ENCODE data around the gene SLC49A4.

The SLC49A4 gene

GRCh38 chr3:122858373-122858772 is 63.5 kb downstream of the SLC49A4 start:
- Histone ChIP-seq H3K4me3 (ENCODE audit: insufficient read length, low read depth) (no peak overlapping the region), H3K36me3 (ENCODE audit: insufficient read depth, insufficient read length, low read length) (peaks cover 5% of the 10 kb centered on the region), H3K9ac (ENCODE audit: insufficient read length, low read depth) (no peak overlapping the region), H3K27me3 (ENCODE audit: insufficient read depth, insufficient read length) (no peaks in the 10 kb centered on the region), H3K4me1 (ENCODE audit: insufficient read depth, insufficient read length) (no peaks in the 10 kb centered on the region), H3K9me3 (ENCODE audit: insufficient read depth, low read length) (no peaks in the 10 kb centered on the region)
- TF ChIP-seq YY1 (IDR thresholded peaks at IDR 0.05; ENCODE audit: insufficient read depth, insufficient read length) (no peak), ZNF274 (IDR thresholded peaks at IDR 0.05; ENCODE audit: low read depth, low read length) (no peak), SUZ12 (IDR thresholded peaks at IDR 0.05; ENCODE audit: extremely low read depth, insufficient read depth, insufficient read length) (no peak)
- no peak for DNase-seq (ENCODE audit: low read depth, low spot score)

- Histone ChIP-seq H3K27me3 (ENCODE audit: insufficient read depth, insufficient read length) (no peaks in the 10 kb centered on the region), H3K4me1 (ENCODE audit: insufficient read depth, insufficient read length) (no peaks in the 10 kb centered on the region), H3K36me3 (ENCODE audit: insufficient read depth, insufficient read length, low read length) (peaks cover 5% of the 10 kb centered on the region), H3K4me3 (ENCODE audit: insufficient read length, low read depth) (no peak overlapping the region), H3K9me3 (ENCODE audit: insufficient read depth, low read length) (no peaks in the 10 kb centered on the region), H3K9ac (ENCODE audit: insufficient read length, low read depth) (no peak overlapping the region)
- TF ChIP-seq YY1 (IDR thresholded peaks at IDR 0.05; ENCODE audit: insufficient read depth, insufficient read length), result no peak
- no peak for TF ChIP-seq SUZ12 (IDR thresholded peaks at IDR 0.05; ENCODE audit: extremely low read depth, insufficient read depth, insufficient read length)
- no peak for TF ChIP-seq ZNF274 (IDR thresholded peaks at IDR 0.05; ENCODE audit: low read depth, low read length)
- no peak for DNase-seq (ENCODE audit: low read depth, low spot score)
These were observed 64.3 kb downstream of the SLC49A4 start for GRCh38 chr3:122859021-122859805.

GRCh38 chr3:122862381-122862780 is 67.5 kb downstream of the SLC49A4 start:
- DNase-seq (ENCODE audit: low read depth, low spot score), result no peak
- H3K27me3 ChIP-seq (ENCODE audit: insufficient read depth, insufficient read length), result no peaks in the 10 kb centered on the region
- H3K9ac ChIP-seq (ENCODE audit: insufficient read length, low read depth), result no peak overlapping the region
- H3K4me3 ChIP-seq (ENCODE audit: insufficient read length, low read depth), result no peak overlapping the region
- TF ChIP-seq ZNF274 (IDR thresholded peaks at IDR 0.05; ENCODE audit: low read depth, low read length) (no peak), YY1 (IDR thresholded peaks at IDR 0.05; ENCODE audit: insufficient read depth, insufficient read length) (no peak), SUZ12 (IDR thresholded peaks at IDR 0.05; ENCODE audit: extremely low read depth, insufficient read depth, insufficient read length) (no peak)
- H3K9me3 ChIP-seq (ENCODE audit: insufficient read depth, low read length), result no peaks in the 10 kb centered on the region
- H3K36me3 ChIP-seq (ENCODE audit: insufficient read depth, insufficient read length, low read length), result peaks cover 4% of the 10 kb centered on the region
- no peaks in the 10 kb centered on the region for H3K4me1 ChIP-seq (ENCODE audit: insufficient read depth, insufficient read length)

- Histone ChIP-seq H3K4me3 (ENCODE audit: insufficient read length, low read depth) (no peak overlapping the region), H3K36me3 (ENCODE audit: insufficient read depth, insufficient read length, low read length) (peaks cover 4% of the 10 kb centered on the region), H3K9ac (ENCODE audit: insufficient read length, low read depth) (no peak overlapping the region), H3K27me3 (ENCODE audit: insufficient read depth, insufficient read length) (no peaks in the 10 kb centered on the region), H3K9me3 (ENCODE audit: insufficient read depth, low read length) (no peaks in the 10 kb centered on the region), H3K4me1 (ENCODE audit: insufficient read depth, insufficient read length) (no peaks in the 10 kb centered on the region)
- DNase-seq (ENCODE audit: low read depth, low spot score), result no peak
- TF ChIP-seq ZNF274 (IDR thresholded peaks at IDR 0.05; ENCODE audit: low read depth, low read length) (no peak), YY1 (IDR thresholded peaks at IDR 0.05; ENCODE audit: insufficient read depth, insufficient read length) (no peak), SUZ12 (IDR thresholded peaks at IDR 0.05; ENCODE audit: extremely low read depth, insufficient read depth, insufficient read length) (no peak)
These were observed 69.6 kb downstream of the SLC49A4 start for GRCh38 chr3:122864498-122864897.

GRCh38 chr3:122868322-122868721 is 73.5 kb downstream of the SLC49A4 start:
- no peak for DNase-seq (ENCODE audit: low read depth, low spot score)
- Histone ChIP-seq H3K4me1 (ENCODE audit: insufficient read depth, insufficient read length) (no peaks in the 10 kb centered on the region), H3K9me3 (ENCODE audit: insufficient read depth, low read length) (no peaks in the 10 kb centered on the region), H3K36me3 (ENCODE audit: insufficient read depth, insufficient read length, low read length) (peaks cover 2% of the 10 kb centered on the region), H3K4me3 (ENCODE audit: insufficient read length, low read depth) (no peak overlapping the region), H3K27me3 (ENCODE audit: insufficient read depth, insufficient read length) (no peaks in the 10 kb centered on the region), H3K9ac (ENCODE audit: insufficient read length, low read depth) (no peak overlapping the region)
- no peak for TF ChIP-seq YY1 (IDR thresholded peaks at IDR 0.05; ENCODE audit: insufficient read depth, insufficient read length)
- no peak for TF ChIP-seq SUZ12 (IDR thresholded peaks at IDR 0.05; ENCODE audit: extremely low read depth, insufficient read depth, insufficient read length)
- TF ChIP-seq ZNF274 (IDR thresholded peaks at IDR 0.05; ENCODE audit: low read depth, low read length), result no peak

GRCh38 chr3:122873741-122874515 is 79.1 kb downstream of the SLC49A4 start:
- H3K36me3 ChIP-seq (ENCODE audit: insufficient read depth, insufficient read length, low read length), result no peaks in the 10 kb centered on the region
- H3K4me3 ChIP-seq (ENCODE audit: insufficient read length, low read depth), result no peak overlapping the region
- no peaks in the 10 kb centered on the region for H3K4me1 ChIP-seq (ENCODE audit: insufficient read depth, insufficient read length)
- no peak for DNase-seq (ENCODE audit: low read depth, low spot score)
- H3K27me3 ChIP-seq (ENCODE audit: insufficient read depth, insufficient read length), result no peaks in the 10 kb centered on the region
- no peak overlapping the region for H3K9ac ChIP-seq (ENCODE audit: insufficient read length, low read depth)
- TF ChIP-seq SUZ12 (IDR thresholded peaks at IDR 0.05; ENCODE audit: extremely low read depth, insufficient read depth, insufficient read length) (no peak), ZNF274 (IDR thresholded peaks at IDR 0.05; ENCODE audit: low read depth, low read length) (no peak), YY1 (IDR thresholded peaks at IDR 0.05; ENCODE audit: insufficient read depth, insufficient read length) (no peak)
- no peaks in the 10 kb centered on the region for H3K9me3 ChIP-seq (ENCODE audit: insufficient read depth, low read length)

GRCh38 chr3:122875547-122876127 is 80.8 kb downstream of the SLC49A4 start:
- Histone ChIP-seq H3K9me3 (ENCODE audit: insufficient read depth, low read length) (no peaks in the 10 kb centered on the region), H3K4me3 (ENCODE audit: insufficient read length, low read depth) (no peak overlapping the region), H3K36me3 (ENCODE audit: insufficient read depth, insufficient read length, low read length) (peaks cover 1% of the 10 kb centered on the region), H3K9ac (ENCODE audit: insufficient read length, low read depth) (no peak overlapping the region), H3K4me1 (ENCODE audit: insufficient read depth, insufficient read length) (no peaks in the 10 kb centered on the region), H3K27me3 (ENCODE audit: insufficient read depth, insufficient read length) (no peaks in the 10 kb centered on the region)
- DNase-seq (ENCODE audit: low read depth, low spot score), result no peak
- no peak for TF ChIP-seq YY1 (IDR thresholded peaks at IDR 0.05; ENCODE audit: insufficient read depth, insufficient read length)
- no peak for TF ChIP-seq SUZ12 (IDR thresholded peaks at IDR 0.05; ENCODE audit: extremely low read depth, insufficient read depth, insufficient read length)
- TF ChIP-seq ZNF274 (IDR thresholded peaks at IDR 0.05; ENCODE audit: low read depth, low read length), result no peak
